Uterus (tissue), 2 donors: ENCODE results near the gene IFNA13.

Experiments used
- CTCF ChIP-seq, 4 experiments: fragments of 200-600 bp in 2 of 4; fragments of 450-650 bp in 2 of 4; sonication (generic) in 2 of 4; IDR thresholded peaks; one replicate each; pipeline ENCODE4 v1.5.1; 2016 to 2019; ENCODE audit warnings: antibody characterized with exemption in 4 of 4, mild to moderate bottlenecking in 2 of 4, moderate library complexity in 1 of 4
- POLR2A ChIP-seq, 2 donors: fragments of 450-650 bp; IDR thresholded peaks; one replicate each; pipeline ENCODE4 v1.6.1; 2016; ENCODE audit warnings: antibody characterized with exemption in 2 of 2, mild to moderate bottlenecking in 1 of 2, moderate library complexity in 1 of 2

- TF ChIP-seq CTCF (IDR thresholded peaks at IDR 0.05) (no peak), POLR2A (IDR thresholded peaks at IDR 0.05) (no peak)
Measured at GRCh38 chr9:21336457-21336856, 31.4 kb downstream of the IFNA13 start.
